Activated CD8-positive, alpha-beta memory T cell treated with anti-CD3 and anti-CD28 coated beads for 48 hours (primary cell): ENCODE measurements around the gene AK1.

Experiments used
- DNase-seq, 3 experiments: peaks; one replicate each; pipeline ENCODE4 v3.0.0-alpha.2; 2020; ENCODE audit warnings: low read depth in 2 of 3, low spot score in 2 of 3

AK1 gene

GRCh38 chr9:127909839-127910273 is 32.4 kb upstream of the AK1 start:
- DNase-seq: no peak

DNA sequence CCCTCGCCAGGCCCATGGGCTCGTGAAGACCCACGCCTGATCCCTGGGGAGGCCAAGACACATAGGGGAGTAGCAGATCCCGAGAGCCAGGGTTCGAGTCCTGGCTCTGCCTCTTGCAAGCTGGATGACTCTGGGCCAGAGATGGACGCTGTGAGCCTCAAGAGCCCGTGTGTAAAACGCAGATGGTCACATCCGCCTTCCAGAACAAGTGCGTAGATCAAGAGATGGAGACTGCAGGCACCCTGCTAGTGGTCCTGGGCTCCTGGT is 31.1 kb upstream of the AK1 start:
- no peak for DNase-seq

GRCh38 chr9:127907867-127908659 is 30.6 kb upstream of the AK1 start:
- DNase-seq: no peak

DNA sequence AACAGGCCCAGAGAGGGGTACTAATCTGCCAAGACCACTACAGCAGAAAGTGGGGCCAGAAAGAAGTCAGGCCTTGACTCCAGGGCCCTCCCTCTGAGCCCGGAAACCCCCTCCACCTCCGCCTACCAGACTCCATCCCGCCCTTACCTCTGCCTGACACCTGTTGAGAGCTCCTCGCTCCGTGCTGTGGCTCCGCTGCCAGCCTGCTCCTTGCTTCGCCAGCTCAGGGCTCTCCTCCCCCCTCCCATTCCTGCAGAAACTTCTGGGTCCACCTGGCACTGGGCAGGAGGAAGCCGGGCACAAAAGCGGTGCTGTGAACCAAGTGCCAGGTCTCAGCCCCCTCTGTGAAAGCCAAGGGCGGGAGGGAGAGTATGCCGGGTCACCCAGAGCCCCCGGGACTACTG is 28.3 kb upstream of the AK1 start:
- DNase-seq: no peak

- no peak for DNase-seq
These were observed 27.7 kb upstream of the AK1 start for GRCh38 chr9:127905004-127905728.

- no peak for DNase-seq
These were observed 27.1 kb upstream of the AK1 start for GRCh38 chr9:127904561-127905003.

- peak in 2 of 3 experiments; percentile 74 to 75 for DNase-seq
These were observed 26.3 kb upstream of the AK1 start for GRCh38 chr9:127903557-127904475.

- DNase-seq: peak in 1 of 3 experiments; percentile 42
These were observed 21.9 kb upstream of the AK1 start, which contains the start of gene ST6GALNAC6 for GRCh38 chr9:127899128-127899943. TSS of gene ST6GALNAC6 (minus strand) at chr9:127899603. CDS start at chr9:127897981, 1,622 bp downstream.

- DNase-seq: no peak
These were observed 21.1 kb upstream of the AK1 start for GRCh38 chr9:127898433-127899127.

DNA sequence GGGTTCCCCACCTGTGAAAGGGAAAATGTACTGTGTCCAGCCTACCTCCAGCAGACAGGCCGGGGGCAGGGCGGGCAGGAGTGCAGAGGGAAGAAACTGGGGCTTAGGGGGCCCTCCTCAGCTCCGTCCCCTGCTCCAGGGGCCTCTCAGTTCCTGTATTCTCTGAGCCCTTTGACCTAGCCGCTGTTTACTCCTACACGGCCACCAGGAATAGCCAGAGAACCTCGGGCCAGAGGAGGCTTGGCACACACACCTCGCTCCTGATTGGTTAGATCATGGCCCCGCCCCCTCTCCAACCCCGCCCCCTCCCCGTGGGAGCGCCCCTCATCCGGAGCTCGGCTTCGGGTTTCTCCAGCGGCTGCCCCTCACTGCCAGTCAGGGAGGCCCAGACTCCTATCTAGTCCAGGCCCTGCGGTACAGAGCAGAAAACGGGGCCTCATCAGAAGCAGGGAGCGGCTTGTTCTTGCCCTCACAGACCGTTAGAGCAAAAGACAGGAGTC is 19.8 kb upstream of the AK1 start:
- DNase-seq: no peak

DNA sequence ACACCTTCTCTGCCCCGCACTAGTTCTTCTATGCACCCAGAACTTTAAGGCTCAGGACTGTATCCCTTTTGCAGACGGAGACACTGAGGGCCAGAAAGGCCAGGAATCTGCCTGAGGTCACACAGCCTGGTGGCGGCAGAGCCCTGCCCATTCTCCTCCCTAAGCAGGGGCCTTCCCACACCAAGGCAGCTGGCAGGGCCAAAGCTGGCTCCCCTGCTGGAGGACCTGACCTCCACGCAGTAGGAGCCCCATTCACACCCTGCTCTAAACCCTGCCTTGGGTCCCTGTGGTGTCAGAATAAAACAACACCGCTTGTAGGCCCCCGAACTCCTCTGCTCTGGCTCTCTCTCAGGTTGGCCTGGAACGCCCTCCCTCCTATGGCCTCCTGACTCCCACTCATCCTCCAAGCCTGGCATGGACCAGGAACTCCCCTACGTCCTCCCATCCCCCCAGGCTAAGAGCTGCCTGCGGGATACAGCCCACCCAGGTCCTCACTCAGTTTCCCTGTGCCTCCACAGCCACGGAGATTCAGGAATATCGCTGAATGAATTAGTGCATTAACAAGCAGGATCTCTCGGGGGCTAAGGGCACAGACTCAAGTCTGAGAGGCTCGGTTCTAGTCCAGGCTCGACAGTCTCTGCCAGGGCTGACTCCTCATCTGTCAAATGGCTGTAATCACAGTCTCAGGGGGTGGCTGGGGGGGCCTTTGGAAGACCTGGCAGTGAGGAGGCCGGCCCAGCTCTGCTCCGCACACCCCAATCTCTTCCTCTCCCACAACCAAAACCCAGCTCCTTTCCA is 19.1 kb upstream of the AK1 start:
- no peak for DNase-seq

- no peak for DNase-seq
These were observed 18.3 kb upstream of the AK1 start for GRCh38 chr9:127895811-127896210.

DNA sequence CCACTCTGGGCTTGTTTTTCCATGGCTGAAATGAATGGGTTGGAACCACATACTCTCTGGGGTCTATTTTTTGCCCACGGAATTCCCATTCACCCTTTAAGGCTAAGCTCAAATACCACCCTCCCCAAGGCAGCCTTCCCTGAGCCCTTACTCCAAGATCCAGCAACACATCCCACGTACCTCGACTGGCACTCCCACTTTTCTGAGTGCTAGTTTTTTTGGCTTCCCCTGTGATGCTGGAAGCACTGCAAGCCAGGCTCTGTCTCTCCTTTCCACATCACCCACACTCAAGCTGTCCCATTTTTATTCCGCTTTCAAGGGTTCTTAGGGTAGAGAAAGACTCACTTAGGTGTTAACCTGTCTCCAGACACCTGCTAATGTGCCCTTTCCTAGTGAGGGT is 15.9 kb upstream of the AK1 start:
- no peak for DNase-seq

- no peak for DNase-seq
These were observed 15.4 kb upstream of the AK1 start for GRCh38 chr9:127892831-127893230.

DNA sequence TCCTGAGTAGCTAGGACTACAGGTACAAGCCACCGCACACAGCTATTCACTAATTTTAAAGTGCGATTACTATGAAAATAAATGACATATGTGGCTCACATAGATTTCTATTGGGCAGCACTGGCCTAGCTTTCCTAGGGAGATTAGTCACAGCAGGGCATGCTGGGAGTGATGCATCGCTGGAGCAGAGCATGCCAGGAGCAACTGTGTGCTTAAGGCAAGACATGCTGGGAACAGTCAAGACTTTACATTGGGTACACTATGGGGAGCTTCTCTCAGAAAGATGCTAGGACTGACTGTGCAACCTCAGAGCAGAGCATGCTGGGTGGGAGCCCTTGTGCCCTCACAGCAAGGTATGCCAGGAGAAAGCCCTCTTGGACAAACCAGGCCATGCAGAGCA is 12.6 kb upstream of the AK1 start:
- DNase-seq: no peak

DNA sequence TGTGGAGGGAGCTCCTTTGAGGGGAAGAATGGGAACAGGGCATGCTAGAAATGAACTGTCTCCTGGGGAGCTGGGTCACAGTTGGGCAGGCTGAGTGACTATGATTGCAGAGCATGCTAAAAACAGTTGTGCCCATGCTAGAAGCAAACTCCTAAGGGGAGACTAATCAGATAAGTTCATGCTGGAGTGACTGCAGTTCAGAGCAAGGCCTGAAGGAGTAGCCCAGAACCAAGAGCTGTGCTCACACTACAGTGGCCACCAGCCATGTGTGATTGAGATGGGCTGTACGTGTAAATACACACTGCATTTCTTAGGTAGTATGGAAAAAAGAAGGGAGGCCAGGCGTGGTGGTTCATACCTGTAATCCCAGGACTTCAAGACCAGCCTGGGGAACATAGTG is 10.3 kb upstream of the AK1 start:
- no peak for DNase-seq

DNA sequence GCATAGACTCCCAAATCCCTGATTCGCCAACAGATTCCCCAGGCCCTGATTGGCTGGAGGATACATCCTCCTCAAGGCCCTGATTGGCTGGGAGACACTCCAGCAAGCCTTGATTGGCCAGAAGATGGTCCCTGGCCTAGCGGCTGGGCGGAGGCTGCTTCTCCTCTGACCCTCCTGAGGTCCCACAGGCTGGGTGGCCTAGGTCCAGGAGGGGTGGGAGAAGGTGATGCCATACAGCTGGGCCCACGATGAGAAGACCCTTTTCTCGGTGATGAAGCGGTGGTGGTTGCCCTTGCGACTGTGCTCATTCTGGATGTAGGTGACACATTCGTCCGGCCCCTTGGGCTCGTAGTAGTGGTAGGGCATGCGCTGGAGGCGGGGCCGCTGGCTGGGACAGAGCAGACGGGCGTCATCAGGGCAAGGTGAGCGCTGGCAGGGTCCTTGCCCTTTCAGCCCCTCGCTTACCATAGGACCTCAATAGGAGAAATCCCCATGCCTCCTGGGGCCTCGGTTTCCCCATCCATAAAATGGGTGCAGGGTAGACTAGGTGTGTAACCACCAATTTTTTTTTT is 9.0 kb upstream of the AK1 start:
- no peak for DNase-seq

GRCh38 chr9:127885508-127886281 is 8.2 kb upstream of the AK1 start:
- no peak for DNase-seq
